Right atrium auricular region (tissue), 2 donors: Measurements from ENCODE around the gene FAM110D. TPM values are rescaled to one million over a fixed set of nuclear protein-coding genes. Genes with fewer than 3 reads are reported as not detected.
A peak's percentile ranks its signal among the peaks of the same experiment; 100 is the strongest.

Source experiments
- DNase-seq: peaks from one replicate; pipeline ENCODE4 v3.0.0-alpha.2; 2019; ENCODE audit warnings: low spot score
- H3K27ac ChIP-seq, 2 donors: fragments of 200-600 bp; sonication (generic); 1 replicate in 1 of 2; 2 replicates in 1 of 2; pipeline ENCODE4 v1.5.1; 2016 to 2019
- H3K27me3 ChIP-seq, 2 donors: fragments of 200-600 bp; sonication (generic); one replicate each; pipeline versions ENCODE4 v1.5.1 to v1.6.0; 2017 to 2019
- H3K36me3 ChIP-seq: fragments of 200-600 bp; sonication (generic); one replicate; pipeline ENCODE4 v1.5.1; 2016
- H3K4me1 ChIP-seq, 2 donors: fragments of 200-600 bp; sonication (generic); one replicate each; pipeline versions ENCODE4 v1.5.1 to v1.6.0; 2017 to 2019
- H3K4me3 ChIP-seq, 2 donors: fragments of 200-600 bp; sonication (generic); 1 replicate in 1 of 2; 2 replicates in 1 of 2; pipeline ENCODE4 v1.5.1; 2017 to 2019; ENCODE audit warnings: mild to moderate bottlenecking in 1 of 2, moderate library complexity in 1 of 2
- H3K9me3 ChIP-seq, 2 donors: fragments of 200-600 bp; sonication (generic); one replicate each; pipeline ENCODE4 v1.5.1; 2019
- total RNA-seq, 2 donors: library from RNA; depleted of rRNA; stranded (reverse); fragments of >200 nt; gene quantifications; one replicate each; pipeline ENCODE4 v1.1.0, GENCODE V29; 2016
- TF ChIP-seq, protein P1 (sequence below), 2 donors: fragments of 200-600 bp; sonication (generic); IDR thresholded peaks; one replicate each; pipeline ENCODE4 v1.5.1; 2019; ENCODE audit warnings: antibody characterized with exemption in 2 of 2

FAM110D gene
- total RNA-seq, 2 donors from 2014 or later: 3.8 to 4.3 TPM

DNA sequence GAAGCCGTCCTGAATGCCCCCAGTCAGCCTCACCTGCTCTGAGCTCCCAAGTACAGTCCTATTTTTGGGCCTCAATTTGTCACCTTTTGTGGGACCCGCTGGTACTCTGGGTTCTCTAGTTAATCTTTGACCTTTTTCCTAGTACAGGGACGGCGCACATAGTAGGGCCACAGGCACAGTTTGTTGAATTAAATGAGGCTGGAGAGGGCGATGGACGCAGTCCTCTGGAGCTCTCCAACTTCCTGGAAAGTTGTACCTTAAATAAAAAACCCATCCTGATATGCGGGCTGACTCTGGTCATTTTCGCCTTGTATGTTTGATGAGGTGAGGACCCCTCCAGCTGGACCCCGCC lies 4.8 kb downstream of the FAM110D start:
- no peak for DNase-seq
- H3K4me3 ChIP-seq: peak overlapping the region in 1 of 2 donors; percentile 55
- H3K9me3 ChIP-seq: no peaks in the 10 kb centered on the region
- TF ChIP-seq, protein P1, sequence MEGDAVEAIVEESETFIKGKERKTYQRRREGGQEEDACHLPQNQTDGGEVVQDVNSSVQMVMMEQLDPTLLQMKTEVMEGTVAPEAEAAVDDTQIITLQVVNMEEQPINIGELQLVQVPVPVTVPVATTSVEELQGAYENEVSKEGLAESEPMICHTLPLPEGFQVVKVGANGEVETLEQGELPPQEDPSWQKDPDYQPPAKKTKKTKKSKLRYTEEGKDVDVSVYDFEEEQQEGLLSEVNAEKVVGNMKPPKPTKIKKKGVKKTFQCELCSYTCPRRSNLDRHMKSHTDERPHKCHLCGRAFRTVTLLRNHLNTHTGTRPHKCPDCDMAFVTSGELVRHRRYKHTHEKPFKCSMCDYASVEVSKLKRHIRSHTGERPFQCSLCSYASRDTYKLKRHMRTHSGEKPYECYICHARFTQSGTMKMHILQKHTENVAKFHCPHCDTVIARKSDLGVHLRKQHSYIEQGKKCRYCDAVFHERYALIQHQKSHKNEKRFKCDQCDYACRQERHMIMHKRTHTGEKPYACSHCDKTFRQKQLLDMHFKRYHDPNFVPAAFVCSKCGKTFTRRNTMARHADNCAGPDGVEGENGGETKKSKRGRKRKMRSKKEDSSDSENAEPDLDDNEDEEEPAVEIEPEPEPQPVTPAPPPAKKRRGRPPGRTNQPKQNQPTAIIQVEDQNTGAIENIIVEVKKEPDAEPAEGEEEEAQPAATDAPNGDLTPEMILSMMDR (IDR thresholded peaks at IDR 0.05): no peak
- H3K36me3 ChIP-seq: no peaks in the 10 kb centered on the region
- no peaks in the 10 kb centered on the region for H3K27me3 ChIP-seq
- peaks cover 0 to 51% of the 10 kb centered on the region in 2 donors for H3K4me1 ChIP-seq
- H3K27ac ChIP-seq: peak overlapping the region; percentile 63 to 77

DNA sequence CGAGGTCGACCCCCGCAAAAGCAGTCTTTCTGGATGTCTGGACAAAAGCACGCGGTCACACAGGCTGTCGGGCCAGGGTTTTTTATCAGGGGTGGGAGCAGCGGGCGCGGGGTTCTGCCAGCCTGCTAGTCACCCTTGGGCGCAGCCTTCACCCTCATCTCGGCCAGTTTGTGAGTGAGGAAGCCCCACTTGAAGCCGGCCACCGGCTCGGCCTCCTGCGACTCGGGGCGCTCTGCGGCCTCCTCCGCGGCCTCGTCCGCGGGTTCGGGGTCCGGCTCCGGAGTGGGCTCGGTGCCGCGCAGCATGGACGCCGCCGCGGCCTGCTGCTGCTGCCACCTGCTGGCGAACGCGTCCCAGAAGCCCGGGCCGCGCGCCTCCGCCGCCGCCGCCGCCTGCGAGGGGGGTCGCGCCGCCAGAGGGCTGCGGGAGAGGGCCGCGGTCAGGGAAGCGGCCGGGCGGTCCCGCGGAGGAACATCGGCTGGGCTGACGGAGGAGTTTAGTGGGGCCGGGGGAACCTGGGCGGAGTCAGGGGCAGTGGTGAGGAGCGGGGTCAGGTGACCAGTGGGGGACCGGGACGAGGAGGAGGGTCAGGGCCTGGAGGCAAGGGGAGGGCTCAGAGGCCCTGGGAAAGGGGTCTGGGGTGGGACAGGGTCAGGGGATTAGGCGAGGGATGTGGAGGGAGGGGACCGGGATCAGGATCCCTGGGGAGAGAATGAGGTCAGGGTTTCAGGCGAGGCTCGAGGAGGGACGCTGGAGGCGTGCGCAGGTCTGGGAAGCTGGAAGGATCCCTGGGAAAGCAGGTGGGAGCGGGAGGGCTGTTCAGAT lies 5.4 kb downstream of the FAM110D start:
- H3K27me3 ChIP-seq: no peaks in the 10 kb centered on the region
- TF ChIP-seq, protein P1 (IDR thresholded peaks at IDR 0.05): peak; percentile 80 to 88
- H3K36me3 ChIP-seq: no peaks in the 10 kb centered on the region
- no peak for DNase-seq
- peak overlapping the region; percentile 63 to 77 for H3K27ac ChIP-seq
- H3K4me1 ChIP-seq: peaks cover 0 to 47% of the 10 kb centered on the region in 2 donors
- H3K9me3 ChIP-seq: no peaks in the 10 kb centered on the region
- H3K4me3 ChIP-seq: peak overlapping the region; percentile 26 to 55

DNA sequence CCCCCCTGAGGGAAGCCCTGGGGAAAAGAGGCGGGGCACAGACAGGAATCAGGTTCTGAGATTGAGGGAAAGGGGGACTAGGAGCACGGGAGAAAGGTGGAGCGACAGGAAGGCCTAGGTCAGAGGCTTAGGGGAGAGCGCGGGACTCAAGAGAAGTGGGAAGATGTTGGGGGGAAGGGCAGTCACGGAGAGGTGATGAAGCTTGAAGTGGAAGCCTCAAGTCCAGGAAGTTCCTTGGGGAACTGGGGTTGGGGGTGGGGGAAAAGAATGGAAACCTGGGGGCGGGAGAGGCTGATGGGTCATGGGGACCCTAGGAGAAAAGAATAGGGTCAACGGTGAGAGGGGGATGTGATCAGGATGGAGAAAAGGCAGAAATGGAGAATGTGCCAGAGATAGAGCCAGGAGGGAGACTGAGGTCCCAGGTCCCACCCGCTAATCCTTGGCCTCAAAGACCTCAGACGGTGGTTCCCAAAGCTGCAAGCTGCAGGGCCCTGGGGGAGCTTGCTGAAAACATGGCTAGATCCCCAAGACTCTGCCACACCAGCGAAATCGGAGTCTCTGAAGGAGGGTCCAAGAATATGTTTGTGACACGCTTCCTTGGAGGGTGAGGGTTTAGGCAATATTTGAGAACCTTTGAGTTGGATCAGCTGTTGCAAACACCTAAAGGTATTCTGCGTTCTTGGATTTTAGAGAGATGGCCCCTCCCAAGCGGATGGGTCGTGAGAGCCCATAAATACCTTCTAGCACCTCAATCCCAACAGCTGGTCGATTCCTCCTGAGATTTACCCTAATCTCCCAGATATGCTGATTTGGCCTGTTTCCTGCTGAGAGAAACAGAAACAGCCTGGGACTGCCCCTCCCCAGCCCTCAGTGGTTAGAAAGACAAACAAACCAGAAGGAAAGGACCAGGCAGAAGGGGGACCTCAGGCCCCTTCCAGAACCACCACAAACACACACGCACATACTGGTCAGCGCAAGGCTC lies 6.3 kb downstream of the FAM110D start:
- H3K36me3 ChIP-seq: no peaks in the 10 kb centered on the region
- H3K27me3 ChIP-seq: no peaks in the 10 kb centered on the region
- peak overlapping the region in 1 of 2 donors; percentile 55 for H3K4me3 ChIP-seq
- peaks cover 0 to 45% of the 10 kb centered on the region in 2 donors for H3K4me1 ChIP-seq
- H3K27ac ChIP-seq: peak overlapping the region; percentile 63 to 77
- no peak for DNase-seq
- H3K9me3 ChIP-seq: no peaks in the 10 kb centered on the region
- TF ChIP-seq, protein P1 (IDR thresholded peaks at IDR 0.05): no peak

DNA sequence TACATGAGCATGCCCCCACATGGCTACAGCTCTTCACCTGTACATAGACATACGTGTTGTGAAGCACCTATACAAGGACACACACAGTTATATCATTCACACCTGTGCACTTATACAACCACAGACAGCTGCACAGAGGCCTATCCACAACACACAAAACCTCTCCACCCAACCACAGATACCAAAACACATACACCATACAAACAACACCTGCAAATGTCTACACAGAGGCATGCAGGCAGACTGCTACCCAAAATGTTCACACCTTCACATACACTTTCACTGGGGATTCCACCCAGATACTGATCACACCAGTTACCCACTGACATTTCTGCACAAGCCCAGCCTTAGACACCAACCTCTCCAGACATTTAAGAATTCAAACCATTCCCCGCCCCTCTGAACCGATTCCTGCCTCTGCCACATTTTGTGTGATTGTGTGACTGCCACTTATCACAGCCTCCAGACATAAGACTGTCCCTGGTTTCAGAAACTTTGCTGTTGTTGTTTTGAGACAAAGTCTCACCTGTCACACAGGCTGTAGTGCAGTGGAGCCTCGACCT lies 7.9 kb downstream of the FAM110D start:
- TF ChIP-seq, protein P1 (IDR thresholded peaks at IDR 0.05): no peak
- Histone ChIP-seq H3K4me1 (peaks cover 0 to 40% of the 10 kb centered on the region in 2 donors), H3K9me3 (no peaks in the 10 kb centered on the region), H3K4me3 (no peak overlapping the region), H3K36me3 (no peaks in the 10 kb centered on the region), H3K27ac (no peak overlapping the region), H3K27me3 (no peaks in the 10 kb centered on the region)
- DNase-seq: no peak

DNA sequence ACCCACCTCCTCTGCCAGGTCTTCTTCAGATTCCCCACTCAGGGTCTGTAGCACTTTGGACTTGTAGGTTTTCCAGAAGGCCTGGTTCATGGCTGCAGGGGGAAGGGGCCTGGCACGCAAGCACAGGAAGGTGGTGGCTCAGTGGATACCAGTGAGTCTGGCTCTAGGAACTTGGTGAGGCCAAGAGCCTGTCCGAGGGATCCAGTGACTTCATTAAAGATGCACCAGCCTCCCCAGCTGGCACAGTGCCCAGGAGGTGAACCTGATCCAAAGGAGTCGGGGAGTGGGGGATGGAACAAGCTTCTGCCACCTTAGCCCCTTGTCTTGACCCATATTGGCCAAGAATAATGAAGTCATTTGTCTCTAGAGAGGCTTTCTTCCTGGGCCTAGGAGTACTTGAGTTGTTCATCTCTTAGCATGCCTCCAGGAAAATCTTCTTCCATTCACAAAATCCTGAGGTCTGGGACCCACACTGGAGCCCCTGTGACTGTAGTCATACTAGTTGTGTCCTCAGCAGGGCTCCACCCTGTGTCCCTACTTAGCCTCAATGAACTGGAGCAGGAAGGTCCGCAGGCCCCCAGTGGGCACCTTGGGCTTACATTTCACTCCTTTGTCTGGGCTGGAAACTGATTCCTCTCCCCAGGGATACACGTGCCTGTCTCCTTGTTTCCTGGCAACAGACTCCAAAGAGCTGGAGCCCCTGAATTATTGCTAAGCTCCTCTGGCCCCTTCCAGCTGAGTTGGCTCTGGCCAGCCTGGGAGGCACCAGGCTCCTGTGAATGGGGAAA lies 9.7 kb downstream of the FAM110D start, which contains the start of gene C1orf232:
Gene C1orf232, minus strand, starts transcription at position 554 of the 788 bp plus-strand sequence. Its CDS starts 464 bp downstream, at position 90.
- TF ChIP-seq, protein P1 (IDR thresholded peaks at IDR 0.05): no peak
- no peaks in the 10 kb centered on the region for H3K27me3 ChIP-seq
- H3K4me3 ChIP-seq: peak within 1 kb of the TSS; percentile 67 to 76
- peak within 1 kb of the TSS; percentile 74 to 79 for H3K27ac ChIP-seq
- H3K9me3 ChIP-seq: no peaks in the 10 kb centered on the region
- no peak for DNase-seq
- H3K36me3 ChIP-seq: no peaks in the 10 kb centered on the region
- H3K4me1 ChIP-seq: peaks cover 0 to 31% of the 10 kb centered on the region in 2 donors
